NCI-H446 (cell line): Measurements from ENCODE around the gene CTSZ.
"Not testable (repeated sequence)": the region's sequence is repeated elsewhere in the genome, so short reads cannot be mapped to it uniquely, and the experiment has no call there.

Source experiments
- DNase-seq, 2 experiments: peaks; one replicate each; lab custom pipeline; 2025; lab: John Stamatoyannopoulos, UW

CTSZ gene

GRCh38 chr20:58996226-58996611 is 10.8 kb downstream of the CTSZ start:
- no peak for DNase-seq

- no peak for DNase-seq
Observed at GRCh38 chr20:58995461-58996225, 11.4 kb downstream of the CTSZ start.

- no peak for DNase-seq
Observed at GRCh38 chr20:58994390-58995159, 12.5 kb downstream of the CTSZ start.

- DNase-seq: no peak
Observed at GRCh38 chr20:58993332-58994248, 13.5 kb downstream of the CTSZ start.

- no peak for DNase-seq
Observed at GRCh38 chr20:58992911-58993310, 14.1 kb downstream of the CTSZ start.

GRCh38 chr20:58991715-58992114 is 15.3 kb downstream of the CTSZ start:
- no peak for DNase-seq

- no peak for DNase-seq
Observed at GRCh38 chr20:58990651-58991445, 16.2 kb downstream of the CTSZ start.

GRCh38 chr20:58989196-58989595 is 17.9 kb downstream of the CTSZ start:
- DNase-seq: no peak

- DNase-seq: no peak
Observed at GRCh38 chr20:58988565-58988882, 18.5 kb downstream of the CTSZ start.

GRCh38 chr20:58987790-58988564 is 19.1 kb downstream of the CTSZ start:
- no peak for DNase-seq

GRCh38 chr20:58986968-58987517 is 20.0 kb downstream of the CTSZ start:
- no peak for DNase-seq

- DNase-seq: no peak
Observed at GRCh38 chr20:58986286-58986967, 20.6 kb downstream of the CTSZ start.

- DNase-seq: no peak
Observed at GRCh38 chr20:58985656-58986055, 21.4 kb downstream of the CTSZ start.

- DNase-seq: no peak
Observed at GRCh38 chr20:58984691-58985090, 22.4 kb downstream of the CTSZ start.

GRCh38 chr20:58983115-58983468 is 24.0 kb downstream of the CTSZ start:
- not testable (repeated sequence) for DNase-seq

GRCh38 chr20:58982406-58983114 is 24.5 kb downstream of the CTSZ start:
- no peak for DNase-seq

- DNase-seq: peak in 1 of 2 experiments; percentile 22
Observed at GRCh38 chr20:58981628-58982364, 25.3 kb downstream of the CTSZ start.
